HG02588 (cell line): ENCODE measurements around the gene SLC12A5.

Source experiments
- ATAC-seq: cut with Tn5 transposase; IDR thresholded peaks from one replicate; pipeline ENCODE4 v1.9.1; 2021; ENCODE audit warnings: mild to moderate bottlenecking, moderate library complexity; ENCODE audit not compliant: unreplicated experiment

Gene SLC12A5

DNA sequence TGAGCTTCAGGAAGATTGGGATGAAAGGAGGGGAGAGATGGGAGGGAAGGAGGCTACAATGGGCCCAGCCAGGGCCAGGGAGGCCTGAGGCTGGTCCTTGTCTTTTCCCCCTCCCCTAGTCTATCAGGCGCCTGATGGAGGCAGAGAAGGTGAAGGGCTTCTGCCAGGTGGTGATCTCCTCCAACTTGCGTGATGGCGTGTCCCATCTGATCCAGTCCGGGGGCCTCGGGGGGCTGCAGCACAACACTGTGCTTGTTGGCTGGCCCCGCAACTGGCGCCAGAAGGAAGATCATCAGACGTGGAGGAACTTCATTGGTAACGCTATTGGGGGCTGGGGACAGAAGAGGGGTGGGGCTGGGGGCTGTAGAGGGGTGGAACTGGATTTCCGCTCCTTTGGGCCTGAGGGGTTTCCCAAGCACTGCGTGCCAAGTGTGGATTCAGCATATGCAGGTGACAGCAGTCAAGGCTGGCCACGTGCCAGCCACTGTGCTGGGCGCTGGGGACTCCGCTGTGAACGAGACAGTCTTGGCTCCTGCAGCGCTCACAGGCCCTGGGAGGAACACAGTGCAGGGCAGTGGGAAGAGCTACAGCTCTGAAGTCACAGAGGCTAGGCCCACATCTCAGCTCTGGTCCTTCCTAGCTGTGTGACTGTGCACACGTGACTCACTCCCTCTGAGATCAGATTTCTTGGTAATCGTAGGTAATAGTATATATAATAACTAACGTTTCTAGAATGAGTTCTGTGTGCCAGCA, 22.7 kb downstream of the SLC12A5 start:
- ATAC-seq = no peak

DNA sequence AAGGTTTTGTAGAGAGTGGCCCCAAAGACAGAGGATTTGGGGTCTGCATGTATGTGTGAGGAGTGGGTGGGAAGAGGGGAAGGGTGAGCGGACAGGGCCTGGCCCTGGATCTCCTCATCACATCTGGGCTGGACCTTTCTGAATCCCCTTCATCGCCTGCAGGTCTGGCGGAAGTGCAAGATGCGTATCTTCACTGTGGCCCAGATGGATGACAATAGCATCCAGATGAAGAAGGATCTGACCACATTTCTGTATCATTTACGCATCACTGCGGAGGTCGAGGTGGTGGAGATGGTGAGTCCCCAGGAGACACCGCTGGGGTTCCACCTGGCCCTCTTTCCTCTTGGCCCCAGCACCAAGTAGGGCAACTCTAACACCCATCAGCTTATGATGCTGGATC, 24.4 kb downstream of the SLC12A5 start:
- no peak for ATAC-seq

DNA sequence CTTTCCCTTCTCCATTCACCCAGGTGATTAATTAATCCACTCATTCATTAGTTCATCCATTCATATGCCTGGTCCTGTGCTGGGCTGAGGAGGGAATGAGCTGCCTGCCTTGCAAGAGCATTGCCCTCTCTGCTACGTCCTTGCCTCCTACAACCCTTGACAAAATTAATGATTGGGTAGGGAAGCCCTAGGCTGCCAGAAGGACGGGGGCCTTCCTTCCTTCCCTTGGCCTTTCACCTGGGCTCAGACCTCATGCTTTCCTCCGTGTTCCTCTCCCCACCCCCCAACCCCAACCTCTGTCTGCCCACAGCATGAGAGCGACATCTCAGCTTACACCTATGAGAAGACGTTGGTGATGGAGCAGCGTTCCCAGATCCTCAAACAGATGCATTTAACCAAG, 25.6 kb downstream of the SLC12A5 start:
- no peak for ATAC-seq

DNA sequence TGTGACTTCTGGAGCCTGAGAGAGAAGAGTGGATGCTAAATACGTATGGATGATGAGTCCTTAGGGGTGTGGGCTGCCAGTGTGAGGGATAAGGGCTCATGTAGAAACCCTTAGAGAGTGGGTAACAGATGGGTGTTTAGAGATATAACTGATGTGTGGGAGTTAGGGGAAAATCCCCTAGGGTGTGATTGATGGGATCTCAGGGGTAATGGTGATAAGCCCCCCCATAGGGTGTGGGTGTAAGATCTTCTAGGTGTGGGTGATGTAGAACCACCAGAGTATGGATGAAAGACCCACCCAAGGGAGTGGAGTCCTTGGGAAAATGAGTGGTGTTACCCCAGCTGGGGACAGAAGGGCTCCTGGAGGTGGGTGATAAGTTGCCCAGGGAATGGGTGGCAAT, 26.3 kb downstream of the SLC12A5 start:
- no peak for ATAC-seq

DNA sequence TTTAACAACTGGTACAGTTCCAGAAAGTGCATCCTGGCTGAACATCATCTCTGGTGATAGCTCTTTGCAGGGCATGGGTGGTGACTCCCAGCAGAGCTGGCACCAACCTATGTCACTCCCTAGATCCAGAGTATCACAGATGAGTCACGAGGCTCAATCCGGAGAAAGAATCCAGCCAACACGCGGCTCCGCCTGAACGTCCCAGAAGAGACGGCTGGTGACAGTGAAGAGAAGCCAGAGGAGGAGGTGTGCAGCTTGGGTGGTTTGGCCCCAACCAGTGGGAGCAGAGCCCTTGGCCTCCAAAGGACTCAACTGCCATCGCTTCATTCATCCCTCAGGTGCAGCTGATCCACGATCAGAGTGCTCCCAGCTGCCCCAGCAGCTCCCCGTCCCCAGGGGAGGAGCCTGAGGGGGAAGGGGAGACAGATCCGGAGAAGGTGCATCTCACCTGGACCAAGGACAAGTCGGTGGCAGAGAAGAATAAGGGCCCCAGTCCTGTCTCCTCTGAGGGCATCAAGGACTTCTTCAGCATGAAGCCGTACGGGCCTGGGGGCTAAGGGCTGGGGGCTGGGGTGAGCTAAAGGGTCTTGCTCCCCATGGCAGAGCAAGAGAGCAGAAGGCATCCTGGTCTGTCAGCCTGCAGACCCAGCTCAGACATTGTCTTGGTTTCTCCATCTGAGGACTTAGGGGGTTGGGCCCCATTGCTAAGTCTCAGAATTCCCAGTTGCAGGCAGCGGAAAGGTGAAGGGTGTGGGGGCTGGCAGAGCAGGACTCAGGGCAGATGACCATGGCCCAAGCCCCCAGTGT, 27.2 kb downstream of the SLC12A5 start:
- no peak for ATAC-seq

DNA sequence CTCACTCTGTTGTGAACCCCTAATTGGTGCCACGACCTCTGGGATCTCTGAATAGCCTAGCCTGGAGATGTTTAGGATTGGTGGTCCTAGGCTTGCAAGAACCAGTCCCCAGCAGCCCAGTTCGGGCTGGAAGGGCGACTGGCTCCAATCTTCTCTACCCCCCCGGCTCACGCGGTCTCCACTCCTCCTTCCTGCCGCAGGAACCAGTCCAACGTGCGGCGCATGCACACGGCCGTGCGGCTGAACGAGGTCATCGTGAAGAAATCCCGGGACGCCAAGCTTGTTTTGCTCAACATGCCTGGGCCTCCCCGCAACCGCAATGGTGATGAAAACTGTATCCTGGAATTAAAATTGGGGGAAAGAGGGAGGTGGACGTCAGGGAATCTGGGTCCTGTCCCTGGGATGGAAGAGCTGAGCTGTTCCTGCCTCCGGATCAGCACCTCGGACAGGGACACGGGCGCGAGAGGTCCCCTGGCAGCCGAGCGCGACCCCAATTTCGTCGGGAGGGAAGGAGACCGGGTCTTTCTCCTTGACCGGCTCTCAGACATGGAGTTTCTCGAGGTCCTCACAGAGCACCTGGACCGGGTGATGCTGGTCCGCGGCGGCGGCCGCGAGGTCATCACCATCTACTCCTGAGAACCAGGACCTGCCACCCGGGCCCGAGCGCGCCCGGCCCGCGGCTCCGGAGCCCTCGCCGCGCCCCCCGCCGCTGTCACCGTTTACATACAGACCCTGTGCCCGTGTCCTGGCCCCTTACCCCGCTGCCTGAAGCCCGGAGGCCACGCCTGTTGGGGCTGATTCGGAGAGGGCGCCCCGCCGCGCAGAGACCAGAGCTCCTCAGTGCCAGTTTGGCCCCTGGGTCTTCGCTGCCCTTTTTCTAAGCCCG, 28.2 kb downstream of the SLC12A5 start:
- no peak for ATAC-seq

DNA sequence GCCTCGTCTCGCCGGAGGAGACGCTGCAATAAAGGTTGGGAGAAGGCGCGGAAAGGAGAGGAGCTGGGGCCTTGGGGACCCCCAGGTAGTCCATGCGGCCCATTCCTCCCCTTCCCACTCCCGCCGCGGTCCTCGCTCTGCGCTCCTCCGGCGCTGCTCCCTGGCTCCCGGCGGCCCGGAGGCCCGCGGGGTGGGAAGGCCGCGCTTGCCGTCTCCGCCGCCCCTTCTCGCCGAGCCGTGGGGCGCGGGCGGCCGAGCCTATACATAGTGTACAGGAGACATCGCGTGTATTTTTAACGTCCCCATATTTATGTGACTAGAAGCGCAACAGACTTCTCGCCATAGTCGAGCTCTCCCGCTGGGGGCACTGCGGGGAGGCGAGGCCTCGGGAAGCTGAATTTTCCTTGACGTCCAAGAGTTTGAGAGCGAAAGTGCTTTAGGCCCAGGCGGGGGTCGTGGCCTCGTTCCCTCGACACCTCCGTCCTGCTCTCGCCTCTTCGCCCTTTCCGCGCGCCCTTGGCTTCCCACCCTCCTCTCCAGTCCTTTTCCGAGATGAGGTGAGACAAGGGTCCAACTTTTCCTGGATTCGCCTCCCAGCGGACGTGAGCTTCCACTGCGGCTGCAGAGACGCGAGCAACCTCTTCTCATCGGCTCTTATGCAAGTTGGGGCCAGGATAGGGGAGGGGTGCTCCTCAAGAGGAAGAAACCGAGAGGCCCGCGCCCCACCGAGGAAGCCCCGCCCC, 29.0 kb downstream of the SLC12A5 start:
- no peak for ATAC-seq

DNA sequence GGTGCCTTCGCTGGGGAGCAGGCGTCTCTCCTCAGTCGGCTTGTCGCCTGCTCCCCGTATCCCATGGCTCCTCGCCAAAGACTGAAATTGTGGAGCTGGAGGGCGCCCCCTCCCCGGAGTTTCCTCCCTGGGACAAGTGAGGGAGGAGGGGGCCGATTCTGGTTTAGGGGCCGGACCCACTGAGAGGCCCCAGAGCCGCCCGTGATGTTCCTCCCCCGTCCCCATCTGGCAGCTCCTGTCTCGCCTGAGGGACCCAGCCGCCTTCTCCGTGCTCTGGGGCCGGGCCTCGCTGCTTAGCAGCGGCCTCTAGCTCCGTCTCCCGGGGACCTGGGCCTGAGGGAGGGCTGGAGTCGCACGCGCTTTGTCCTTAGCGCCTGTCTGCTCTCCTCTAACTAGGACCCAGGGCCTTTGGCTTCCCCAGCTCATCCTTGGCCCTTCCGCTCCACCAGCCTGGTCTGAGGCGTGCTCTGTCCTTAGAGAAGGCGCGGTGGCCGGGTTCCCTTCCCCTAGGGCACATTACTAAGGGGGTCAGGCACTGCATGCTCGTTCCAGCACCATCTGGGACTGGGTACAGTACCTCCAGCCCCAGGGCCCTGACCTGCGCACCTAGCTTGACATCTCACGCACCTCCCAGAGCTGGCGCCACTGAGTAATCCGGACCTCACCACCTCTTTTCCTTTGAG, 29.7 kb downstream of the SLC12A5 start:
- no peak for ATAC-seq

DNA sequence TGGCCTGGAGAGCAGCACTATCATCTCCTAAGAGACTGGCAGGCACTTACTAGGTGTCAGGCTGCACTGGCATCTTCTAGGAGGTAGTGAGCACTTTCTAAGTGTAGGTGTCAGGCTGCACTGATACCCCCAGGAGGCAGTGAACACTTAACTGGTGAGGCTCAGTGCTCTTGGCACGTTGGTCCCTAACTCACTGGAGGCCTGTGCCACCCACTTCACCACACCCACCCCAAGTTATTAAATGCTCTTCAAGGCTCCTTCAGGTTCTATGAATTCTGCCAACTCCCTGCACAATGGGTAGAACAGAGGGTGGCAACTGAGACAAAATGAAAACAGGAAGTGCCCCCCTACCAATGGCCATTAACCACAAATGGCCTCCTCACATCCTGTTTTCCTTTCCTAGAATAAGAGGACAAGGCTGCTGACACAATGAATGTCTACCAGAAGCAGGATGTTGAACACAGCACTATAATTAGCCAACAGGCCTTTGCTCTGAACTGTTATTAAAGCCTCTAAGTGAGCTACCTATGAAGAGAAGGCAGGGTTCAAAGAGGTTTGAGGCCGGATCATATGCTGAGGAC, 31.4 kb downstream of the SLC12A5 start:
- no peak for ATAC-seq

DNA sequence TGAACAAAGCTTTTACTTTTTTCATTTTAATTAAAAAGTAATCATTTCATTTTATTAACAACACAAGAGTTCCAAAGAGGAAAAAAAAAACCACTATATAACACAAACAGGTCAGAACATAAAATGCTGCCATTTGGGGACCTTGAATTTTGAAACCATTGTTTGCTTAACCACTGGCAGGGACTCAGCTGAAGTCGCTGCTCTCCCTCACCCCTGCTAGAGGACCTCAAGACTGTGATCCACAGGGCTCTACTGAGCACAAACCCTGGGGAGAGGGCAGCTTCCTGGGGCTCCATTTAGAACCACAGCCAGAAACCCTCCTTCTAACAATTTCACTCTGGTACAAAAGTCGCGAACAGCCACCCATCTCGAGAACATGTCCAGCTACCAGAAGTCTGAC, 32.0 kb downstream of the SLC12A5 start:
- no peak for ATAC-seq

DNA sequence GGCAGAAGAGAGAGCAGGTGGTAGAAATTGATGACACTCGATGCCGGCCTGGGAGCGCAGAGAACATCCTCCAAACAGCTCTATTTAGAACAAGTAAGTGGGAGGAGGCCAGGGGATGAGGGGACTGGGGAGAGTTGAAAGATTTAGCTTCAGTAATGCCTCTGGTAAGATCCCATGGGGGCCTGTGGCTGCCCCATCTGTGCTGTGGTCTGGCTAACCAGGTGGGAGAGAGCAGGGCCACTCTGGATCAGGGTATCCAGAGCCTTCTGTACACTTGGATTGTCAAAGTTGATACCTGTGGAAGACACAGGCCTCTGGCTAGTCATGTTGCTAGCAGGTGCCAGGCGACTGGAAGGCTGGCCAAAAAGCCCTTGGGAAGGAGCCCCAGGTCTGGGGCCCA, 33.1 kb downstream of the SLC12A5 start:
- ATAC-seq = no peak

DNA sequence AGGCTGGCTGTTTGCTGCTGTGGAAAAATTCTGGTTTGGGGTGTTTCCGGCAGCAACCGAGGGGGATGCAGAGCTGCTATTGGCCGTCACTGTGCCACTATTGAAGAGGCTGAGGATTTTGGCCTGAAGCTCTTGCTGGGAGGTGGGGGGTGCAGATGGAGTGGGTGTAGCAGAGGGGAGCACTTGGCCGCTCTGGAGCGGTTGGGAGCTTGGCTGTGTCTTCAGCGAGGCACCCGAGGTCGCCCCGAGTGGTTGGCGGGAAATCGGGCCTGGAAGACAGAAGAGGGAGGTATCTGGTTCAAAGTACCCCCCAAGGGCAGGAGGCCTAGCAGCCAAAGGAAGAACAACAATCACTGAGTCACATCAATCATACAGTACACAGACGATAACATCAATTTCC, 33.6 kb downstream of the SLC12A5 start:
- ATAC-seq = no peak

DNA sequence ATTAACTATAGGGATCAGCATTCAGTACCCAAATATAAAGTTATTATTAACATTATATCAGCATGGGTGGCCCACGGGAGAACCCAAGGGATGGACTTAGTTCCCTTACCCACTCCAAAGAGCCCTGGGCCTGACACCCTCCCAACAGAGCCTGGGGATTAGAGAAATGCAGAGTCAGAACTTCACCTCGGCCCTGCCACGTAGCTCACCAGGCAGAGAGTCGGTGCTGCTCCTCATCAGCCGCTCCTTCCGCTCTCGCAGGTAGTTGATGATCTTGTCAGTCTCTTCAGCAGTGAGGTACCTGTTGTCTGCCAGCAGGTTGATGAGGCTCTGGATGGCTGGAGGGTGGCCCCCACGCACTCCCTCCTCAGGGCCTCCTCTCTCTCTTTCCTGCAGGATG, 34.1 kb downstream of the SLC12A5 start:
- ATAC-seq = no peak

DNA sequence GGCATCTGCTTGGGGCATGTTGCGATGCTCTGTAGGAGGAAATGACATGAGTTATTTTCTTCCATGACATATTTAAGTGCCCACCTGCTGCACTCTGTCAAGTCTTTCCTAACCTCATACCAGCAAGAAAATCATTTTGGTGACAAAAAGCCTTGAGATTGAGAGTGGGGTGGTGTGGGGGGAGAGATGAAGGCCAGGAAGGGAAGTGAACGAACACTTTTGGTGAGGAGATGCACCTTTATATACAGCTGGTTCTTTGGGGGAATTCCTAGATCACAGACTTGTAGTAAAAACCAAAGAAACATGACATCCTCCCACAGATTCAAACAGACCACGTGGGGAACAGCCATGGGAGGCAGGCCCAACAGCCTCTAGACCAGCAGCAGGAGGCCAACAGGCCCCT, 34.6 kb downstream of the SLC12A5 start:
- ATAC-seq = no peak

DNA sequence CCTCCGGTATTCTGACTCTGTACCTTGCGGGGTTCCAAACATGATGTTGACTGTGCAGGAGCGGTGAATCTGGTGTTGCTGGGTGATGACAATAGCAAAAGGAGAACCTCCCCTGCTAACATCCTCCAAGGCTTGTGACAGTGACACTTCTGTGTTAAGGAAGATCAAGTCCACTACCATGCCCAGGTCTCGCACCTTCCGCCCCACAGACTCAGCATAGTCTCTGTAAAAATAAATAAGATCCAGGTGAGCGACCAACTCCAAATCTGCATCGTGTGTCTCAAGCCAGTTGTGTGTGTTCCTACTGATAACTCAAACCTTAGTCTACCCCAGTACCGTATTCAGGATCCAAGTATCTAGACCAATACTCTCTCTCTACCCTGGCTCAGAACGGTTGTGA, 36.0 kb downstream of the SLC12A5 start:
- no peak for ATAC-seq

DNA sequence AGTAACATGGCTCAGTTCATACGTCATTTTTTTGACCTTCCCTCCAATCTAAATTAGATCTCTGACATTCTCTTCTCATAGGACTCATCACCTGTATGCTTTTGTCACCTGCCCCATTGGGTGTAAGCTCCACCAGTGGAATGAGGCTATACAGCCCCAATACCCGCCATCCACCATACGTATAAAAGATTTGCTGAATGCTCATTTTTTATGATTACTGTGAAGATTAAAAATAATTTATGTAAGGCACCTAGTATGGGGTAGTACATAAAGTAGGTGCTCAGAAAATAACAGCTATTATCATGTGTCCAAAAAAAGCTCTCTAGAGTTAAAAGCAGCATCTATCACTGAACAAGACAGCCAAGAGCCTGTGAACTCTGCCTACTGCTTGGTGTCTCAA, 36.7 kb downstream of the SLC12A5 start:
- ATAC-seq = no peak

DNA sequence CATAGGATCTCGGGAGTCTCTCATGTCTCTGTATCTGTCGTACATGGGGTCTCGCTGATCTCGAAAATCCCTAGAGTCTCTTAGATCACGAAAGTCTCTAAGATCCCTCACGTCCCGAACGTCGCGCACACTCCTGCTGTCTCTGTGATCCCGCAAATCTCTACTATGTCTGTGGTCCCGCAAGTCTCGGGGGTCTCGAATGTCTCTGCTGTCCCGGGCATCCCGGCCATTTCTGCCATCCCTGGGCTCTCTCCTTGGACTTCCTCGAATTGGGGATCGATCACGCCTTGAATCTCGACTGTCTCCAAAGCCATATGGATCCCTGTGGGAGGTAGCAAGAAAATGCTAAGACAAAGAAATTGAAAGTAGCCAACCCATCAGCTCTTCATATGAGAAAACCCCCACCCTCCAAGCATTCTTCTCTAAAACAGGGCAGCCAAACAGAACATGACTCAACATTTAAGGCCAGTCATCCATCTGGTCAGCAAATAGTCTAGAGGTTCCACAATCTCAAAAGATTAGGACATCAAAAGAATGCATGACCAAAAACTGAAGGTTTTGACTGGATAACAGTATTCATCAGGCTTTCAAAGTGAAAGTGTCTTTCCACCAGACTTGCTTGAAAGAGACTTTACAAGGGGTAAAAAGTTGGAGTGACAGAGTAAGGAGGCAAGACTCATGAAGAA, 41.3 kb downstream of the SLC12A5 start:
- ATAC-seq = no peak

DNA sequence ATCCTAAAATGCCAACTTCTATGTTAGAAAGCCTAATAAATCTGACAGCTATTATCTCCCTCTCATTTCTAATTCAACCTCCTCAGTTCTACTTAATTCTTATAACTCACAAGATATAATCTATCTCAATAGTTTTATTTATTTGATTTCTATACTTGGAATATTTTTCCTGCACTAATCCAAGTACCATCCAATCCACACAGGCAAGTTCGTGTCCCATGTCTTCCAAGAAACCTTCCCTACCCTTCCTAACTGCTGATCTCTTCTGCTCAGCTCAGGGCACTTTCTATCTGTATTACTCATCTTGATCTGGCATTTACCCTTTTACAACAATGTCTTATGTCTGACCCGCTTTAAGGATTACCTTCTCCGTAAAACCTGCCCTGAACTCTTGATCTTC, 42.6 kb downstream of the SLC12A5 start:
- ATAC-seq = no peak

DNA sequence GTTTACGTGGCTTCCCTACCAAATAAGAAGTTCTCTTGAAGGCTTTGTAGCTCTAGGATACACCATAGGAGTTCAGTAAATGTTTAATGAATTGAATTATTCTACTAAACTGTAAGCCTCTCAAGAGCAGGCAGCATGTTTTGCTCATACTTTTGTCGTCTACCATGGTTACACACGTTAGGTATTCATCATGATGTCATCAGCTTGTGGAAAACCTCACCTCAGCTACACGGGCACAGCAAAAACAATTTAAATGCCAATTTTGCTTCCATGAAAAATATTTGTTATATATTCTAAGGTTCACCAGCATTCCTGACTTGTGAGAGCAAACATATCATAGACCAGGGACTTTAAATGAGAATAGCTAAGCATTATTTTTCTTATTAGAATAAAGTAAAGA, 44.0 kb downstream of the SLC12A5 start:
- ATAC-seq = no peak
